Fibroblast of mammary gland (primary cell): ENCODE data around the gene ASAP2.

ENCODE experiments used
- DNase-seq: peaks from one replicate; pipeline ENCODE4 v3.0.0-alpha.2; 2010; ENCODE audit warnings: low read depth
- H3K4me3 ChIP-seq: 2 replicates; pipeline ENCODE4 v1.5.1; 2011; ENCODE audit warnings: low read depth, mild to moderate bottlenecking, low read length, moderate library complexity; ENCODE audit not compliant: control insufficient read depth
- CTCF ChIP-seq: conservative IDR thresholded peaks from 2 replicates; pipeline ENCODE4 v1.5.1; 2011; ENCODE audit warnings: low read depth, low read length, inconsistent platforms; ENCODE audit not compliant: control insufficient read depth, insufficient read depth

The ASAP2 gene

GRCh38 chr2:9284521-9285297 is 78.1 kb downstream of the ASAP2 start:
- DNase-seq = no peak
- TF ChIP-seq CTCF = no peak
- no peak overlapping the region for H3K4me3 ChIP-seq

GRCh38 chr2:9285385-9285920 is 78.8 kb downstream of the ASAP2 start:
- TF ChIP-seq CTCF = no peak
- no peak overlapping the region for H3K4me3 ChIP-seq
- no peak for DNase-seq

GRCh38 chr2:9285921-9286320 is 79.3 kb downstream of the ASAP2 start:
- H3K4me3 ChIP-seq = no peak overlapping the region
- DNase-seq = no peak
- TF ChIP-seq CTCF = no peak

GRCh38 chr2:9286554-9287399 is 80.2 kb downstream of the ASAP2 start:
- no peak for DNase-seq
- no peak for TF ChIP-seq CTCF
- H3K4me3 ChIP-seq = no peak overlapping the region

- no peak for TF ChIP-seq CTCF
- DNase-seq = peak; percentile 99
- H3K4me3 ChIP-seq = no peak overlapping the region
These were observed 80.9 kb downstream of the ASAP2 start for GRCh38 chr2:9287400-9288045.

GRCh38 chr2:9288233-9288632 is 81.6 kb downstream of the ASAP2 start:
- H3K4me3 ChIP-seq = no peak overlapping the region
- DNase-seq = peak; percentile 99
- no peak for TF ChIP-seq CTCF
